ENCODE data around the gene ST14. TPM values are rescaled to one million over a fixed set of nuclear protein-coding genes. Genes with fewer than 3 reads are reported as not detected.

ST14 gene
- total RNA-seq, 1 donor from 2014 or later, result 1.4 TPM

DNA sequence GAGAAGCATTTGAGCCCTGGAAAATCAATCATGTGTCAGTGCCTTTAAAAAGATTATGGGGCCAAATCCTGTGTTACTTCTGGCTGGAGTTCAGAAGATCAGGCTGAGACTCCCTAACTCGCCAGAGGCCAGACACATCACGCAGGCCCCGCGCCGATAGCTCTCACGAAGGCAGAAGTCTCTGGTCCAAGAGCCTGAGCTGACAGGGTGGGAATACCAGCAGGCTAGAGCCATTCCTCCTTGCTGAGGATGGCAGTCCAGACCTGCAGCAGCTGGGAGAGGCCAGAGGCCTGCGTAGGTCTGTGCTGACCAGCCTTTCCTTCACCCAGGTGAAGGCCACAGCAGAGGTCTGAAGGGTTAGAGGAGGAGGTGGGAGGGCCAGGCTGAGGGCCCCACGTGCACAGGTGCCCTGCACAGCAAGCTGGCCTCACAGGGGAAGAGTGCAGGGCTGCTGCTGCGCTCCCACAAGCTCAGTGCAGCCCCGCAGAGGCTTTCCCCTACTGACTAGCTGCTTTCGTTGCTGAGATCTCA is 52.9 kb downstream of the ST14 start:
- H3K27ac Mint-ChIP-seq, result no peak overlapping the region
- Histone ChIP-seq H3K36me3 (no peaks in the 10 kb centered on the region), H4K20me1 (ENCODE audit: low read depth) (no peaks in the 10 kb centered on the region), H3K9ac (no peak overlapping the region), H3K9me3 (ENCODE audit: low read depth) (no peaks in the 10 kb centered on the region), H3K79me2 (ENCODE audit: low read depth) (no peaks in the 10 kb centered on the region), H3K4me1 (no peaks in the 10 kb centered on the region), H3K4me2 (no peak overlapping the region), H2AFZ (replicated peaks) (peak overlapping the region; percentile 60), H3K4me3 (no peak overlapping the region), H3F3A (ENCODE audit: low read depth) (no peaks in the 10 kb centered on the region), H3K27me3 (peaks cover 9% of the 10 kb centered on the region), H3K27ac (no peak overlapping the region)
- H3K9me3 Mint-ChIP-seq, result no peaks in the 10 kb centered on the region
- H3K27me3 Mint-ChIP-seq (ENCODE audit: insufficient read depth, low read depth), result peaks cover 10% of the 10 kb centered on the region
- no peaks in the 10 kb centered on the region for H3K36me3 Mint-ChIP-seq
- TF ChIP-seq EZH2 (IDR thresholded peaks at IDR 0.05), result no peak
- TF ChIP-seq CTCF (IDR thresholded peaks at IDR 0.05), result no peak
- TF ChIP-seq EZH2phosphoT487 (IDR thresholded peaks at IDR 0.05), result no peak
- H3K4me3 Mint-ChIP-seq, result no peak overlapping the region
- H3K4me1 Mint-ChIP-seq, result peaks cover 15% of the 10 kb centered on the region
- no peak for DNase-seq (ENCODE audit: low spot score)

GRCh38 chr11:130213143-130213978 is 53.8 kb downstream of the ST14 start:
- no peaks in the 10 kb centered on the region for H4K20me1 ChIP-seq (ENCODE audit: low read depth)
- peak overlapping the region; percentile 33 for H3K4me2 ChIP-seq
- peak overlapping the region; percentile 73 for H2AFZ ChIP-seq (replicated peaks)
- H3K79me2 ChIP-seq (ENCODE audit: low read depth), result no peaks in the 10 kb centered on the region
- no peak for TF ChIP-seq EZH2 (IDR thresholded peaks at IDR 0.05)
- peak; percentile 95 for TF ChIP-seq CTCF (IDR thresholded peaks at IDR 0.05)
- no peak overlapping the region for H3K9ac ChIP-seq
- H3K4me3 ChIP-seq, result no peak overlapping the region
- no peaks in the 10 kb centered on the region for H3F3A ChIP-seq (ENCODE audit: low read depth)
- Mint-ChIP-seq H3K27me3 (ENCODE audit: insufficient read depth, low read depth) (peaks cover 10% of the 10 kb centered on the region), H3K4me1 (peaks cover 18% of the 10 kb centered on the region), H3K4me3 (peak overlapping the region; percentile 44), H3K9me3 (no peaks in the 10 kb centered on the region), H3K27ac (no peak overlapping the region), H3K36me3 (no peaks in the 10 kb centered on the region)
- no peaks in the 10 kb centered on the region for H3K4me1 ChIP-seq
- peak; percentile 74 for DNase-seq (ENCODE audit: low spot score)
- no peaks in the 10 kb centered on the region for H3K9me3 ChIP-seq (ENCODE audit: low read depth)
- H3K36me3 ChIP-seq, result no peaks in the 10 kb centered on the region
- H3K27ac ChIP-seq, result no peak overlapping the region
- peaks cover 9% of the 10 kb centered on the region for H3K27me3 ChIP-seq

GRCh38 chr11:130213979-130214281 is 54.3 kb downstream of the ST14 start:
- Histone ChIP-seq H3K4me3 (no peak overlapping the region), H3K27me3 (peaks cover 9% of the 10 kb centered on the region), H4K20me1 (ENCODE audit: low read depth) (no peaks in the 10 kb centered on the region), H3K4me2 (no peak overlapping the region), H3K79me2 (ENCODE audit: low read depth) (no peaks in the 10 kb centered on the region), H3K9ac (no peak overlapping the region), H3K36me3 (no peaks in the 10 kb centered on the region), H3K4me1 (no peaks in the 10 kb centered on the region), H2AFZ (replicated peaks) (no peak overlapping the region), H3K27ac (no peak overlapping the region), H3K9me3 (ENCODE audit: low read depth) (no peaks in the 10 kb centered on the region), H3F3A (ENCODE audit: low read depth) (no peaks in the 10 kb centered on the region)
- H3K4me3 Mint-ChIP-seq, result peak overlapping the region; percentile 44
- H3K27me3 Mint-ChIP-seq (ENCODE audit: insufficient read depth, low read depth), result peaks cover 10% of the 10 kb centered on the region
- no peak overlapping the region for H3K27ac Mint-ChIP-seq
- no peak for DNase-seq (ENCODE audit: low spot score)
- TF ChIP-seq EZH2 (IDR thresholded peaks at IDR 0.05) (no peak), EZH2phosphoT487 (IDR thresholded peaks at IDR 0.05) (no peak), CTCF (IDR thresholded peaks at IDR 0.05) (no peak)
- peaks cover 15% of the 10 kb centered on the region for H3K4me1 Mint-ChIP-seq
- no peaks in the 10 kb centered on the region for H3K36me3 Mint-ChIP-seq
- no peaks in the 10 kb centered on the region for H3K9me3 Mint-ChIP-seq
